Gastroesophageal sphincter (tissue), 4 donors: ENCODE data around the gene STARD10. TPM values are rescaled to one million over a fixed set of nuclear protein-coding genes. Genes with fewer than 3 reads are reported as not detected.

Source experiments
- ATAC-seq: fragments of 150-250 bp; one replicate; pipeline ENCODE4 v1.9.1; 2016; ENCODE audit warnings: mild to moderate bottlenecking, moderate library complexity
- H3K27ac ChIP-seq, 4 donors: fragments of 200-600 bp; sonication (generic) in 3 of 4; 1 replicate in 3 of 4; 2 replicates in 1 of 4; pipeline ENCODE4 v1.5.1; 2016 to 2019
- H3K27me3 ChIP-seq: fragments of 200-600 bp; sonication (generic); one replicate; pipeline ENCODE4 v1.5.1; 2019
- H3K36me3 ChIP-seq, 2 donors: fragments of 200-600 bp; sonication (generic); one replicate each; pipeline ENCODE4 v1.5.1; 2019; ENCODE audit warnings: control low read depth in 1 of 2
- H3K4me1 ChIP-seq, 3 donors: fragments of 200-600 bp; sonication (generic); 1 replicate in 2 of 3; 2 replicates in 1 of 3; pipeline ENCODE4 v1.5.1; 2016 to 2019; ENCODE audit warnings: control low read depth in 2 of 3
- H3K4me3 ChIP-seq, 2 donors: fragments of 200-600 bp; sonication (generic); one replicate each; pipeline ENCODE4 v1.5.1; 2019; ENCODE audit warnings: mild to moderate bottlenecking in 1 of 2, moderate library complexity in 1 of 2
- H3K9me3 ChIP-seq, 3 donors: fragments of 200-600 bp; sonication (generic); one replicate each; pipeline ENCODE4 v1.5.1; 2017 to 2019; ENCODE audit warnings: control low read depth in 2 of 3
- EP300 ChIP-seq: sonication (generic); formaldehyde crosslinking; IDR thresholded peaks from one replicate; pipeline ENCODE4 v1.6.1; 2017; ENCODE audit warnings: antibody characterized with exemption, mild to moderate bottlenecking
- POLR2A ChIP-seq, 2 donors: fragments of 450-650 bp; IDR thresholded peaks; one replicate each; pipeline ENCODE4 v1.6.1; 2017; ENCODE audit warnings: antibody characterized with exemption in 2 of 2, mild to moderate bottlenecking in 2 of 2, moderate library complexity in 1 of 2
- POLR2AphosphoS5 ChIP-seq: sonication (generic); formaldehyde crosslinking; IDR thresholded peaks from one replicate; pipeline ENCODE4 v1.6.1; 2017; ENCODE audit warnings: antibody characterized with exemption
- WGBS, 2 donors: methylation state at CpG; one replicate each; pipeline ENCODE4 v1.1.5; 2018; ENCODE audit warnings: low coverage in 1 of 2; 5-methylcytosine and 5-hydroxymethylcytosine counted together
- total RNA-seq, 4 donors: library from RNA; depleted of rRNA; stranded (reverse); fragments of >200 nt; gene quantifications; one replicate each; pipeline ENCODE4 v1.1.0, GENCODE V29; 2016
- TF ChIP-seq, protein P1 (sequence below), 4 experiments: fragments of 200-600 bp in 2 of 4; fragments of 450-650 bp in 2 of 4; sonication (generic) in 1 of 4; IDR thresholded peaks; one replicate each; pipeline ENCODE4 v1.5.1; 2017 to 2019; ENCODE audit warnings: antibody characterized with exemption in 4 of 4, mild to moderate bottlenecking in 2 of 4, moderate library complexity in 2 of 4

STARD10 gene
- total RNA-seq, 4 donors from 2014 or later: 35.8 to 56.6 (median 45.0) TPM

DNA sequence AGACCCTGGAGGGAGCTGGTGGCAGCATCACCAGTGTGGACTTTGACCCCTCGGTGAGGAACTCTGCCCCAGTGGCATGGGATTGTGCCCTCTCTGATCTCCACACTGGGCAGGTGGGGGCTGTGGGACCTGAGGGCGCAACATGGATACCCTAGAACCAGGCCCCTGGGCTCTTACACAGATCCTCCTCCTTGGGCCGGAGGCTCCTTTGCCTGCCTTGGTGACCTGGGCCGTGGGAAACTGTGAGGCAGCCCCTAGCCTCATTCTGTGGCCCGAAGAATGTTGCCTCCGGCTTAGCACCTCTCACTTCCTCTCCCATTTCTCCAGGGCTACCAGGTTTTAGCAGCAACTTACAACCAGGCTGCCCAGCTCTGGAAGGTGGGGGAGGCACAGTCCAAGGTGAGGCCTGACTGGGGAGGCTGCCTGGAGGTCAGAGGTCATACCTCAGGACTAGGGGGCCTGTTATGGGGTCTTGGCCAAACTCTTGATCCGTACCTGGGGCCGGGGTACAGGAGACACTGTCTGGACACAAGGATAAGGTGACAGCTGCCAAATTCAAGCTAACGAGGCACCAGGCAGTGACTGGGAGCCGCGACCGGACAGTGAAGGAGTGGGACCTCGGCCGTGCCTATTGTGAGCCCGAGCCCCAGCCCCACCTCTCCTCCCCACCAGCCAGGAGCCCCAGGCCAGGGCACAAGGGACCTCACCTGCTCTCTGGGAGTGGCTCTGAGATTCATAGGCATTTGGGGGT lies 32.5 kb upstream of the STARD10 start:
- TF ChIP-seq, protein P1, sequence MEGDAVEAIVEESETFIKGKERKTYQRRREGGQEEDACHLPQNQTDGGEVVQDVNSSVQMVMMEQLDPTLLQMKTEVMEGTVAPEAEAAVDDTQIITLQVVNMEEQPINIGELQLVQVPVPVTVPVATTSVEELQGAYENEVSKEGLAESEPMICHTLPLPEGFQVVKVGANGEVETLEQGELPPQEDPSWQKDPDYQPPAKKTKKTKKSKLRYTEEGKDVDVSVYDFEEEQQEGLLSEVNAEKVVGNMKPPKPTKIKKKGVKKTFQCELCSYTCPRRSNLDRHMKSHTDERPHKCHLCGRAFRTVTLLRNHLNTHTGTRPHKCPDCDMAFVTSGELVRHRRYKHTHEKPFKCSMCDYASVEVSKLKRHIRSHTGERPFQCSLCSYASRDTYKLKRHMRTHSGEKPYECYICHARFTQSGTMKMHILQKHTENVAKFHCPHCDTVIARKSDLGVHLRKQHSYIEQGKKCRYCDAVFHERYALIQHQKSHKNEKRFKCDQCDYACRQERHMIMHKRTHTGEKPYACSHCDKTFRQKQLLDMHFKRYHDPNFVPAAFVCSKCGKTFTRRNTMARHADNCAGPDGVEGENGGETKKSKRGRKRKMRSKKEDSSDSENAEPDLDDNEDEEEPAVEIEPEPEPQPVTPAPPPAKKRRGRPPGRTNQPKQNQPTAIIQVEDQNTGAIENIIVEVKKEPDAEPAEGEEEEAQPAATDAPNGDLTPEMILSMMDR (IDR thresholded peaks at IDR 0.05): no peak
- TF ChIP-seq POLR2A (IDR thresholded peaks at IDR 0.05) (no peak), POLR2AphosphoS5 (no peak)
- Histone ChIP-seq H3K4me1 (peaks cover 0 to 19% (median 3%) of the 10 kb centered on the region in 3 donors), H3K36me3 (peaks cover 0 to 19% of the 10 kb centered on the region in 2 donors), H3K27me3 (no peaks in the 10 kb centered on the region), H3K4me3 (no peak overlapping the region), H3K9me3 (no peaks in the 10 kb centered on the region), H3K27ac (peak overlapping the region in 1 of 4 donors; percentile 11)
- ATAC-seq: no peak
- 100% methylated on average over 3 of the region's 15 CpGs; no CpG with 5 or more reads in 1 of the 2 donors for whole genome bisulfite sequencing, 2 donors

DNA sequence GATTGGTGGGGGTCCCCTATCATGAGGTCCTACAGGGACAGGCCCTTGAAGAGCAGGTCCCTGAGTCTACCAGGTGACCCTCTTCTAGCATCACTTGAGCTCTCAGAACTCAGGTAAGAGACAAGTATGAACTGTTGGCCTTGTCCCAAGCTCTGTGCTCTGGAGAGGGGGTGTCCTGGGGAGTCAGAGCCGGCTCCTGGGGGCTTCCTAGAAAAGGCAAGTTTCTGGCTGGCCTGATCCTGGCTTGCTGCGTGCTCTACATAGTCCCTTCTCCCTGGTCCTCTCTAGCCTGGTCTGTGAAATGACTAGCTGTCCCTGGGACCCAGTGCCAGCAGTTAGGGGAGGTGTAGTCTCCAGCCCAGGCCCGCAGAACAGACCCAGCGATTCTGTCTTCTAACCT lies 31.8 kb upstream of the STARD10 start:
- WGBS, 2 donors: 20% methylated on average over 1 of the region's 4 CpGs; no CpG with 5 or more reads in 1 of the 2 donors
- H3K4me3 ChIP-seq: no peak overlapping the region
- H3K4me1 ChIP-seq: peaks cover 0 to 22% (median 6%) of the 10 kb centered on the region in 3 donors
- H3K27ac ChIP-seq: no peak overlapping the region
- TF ChIP-seq, protein P1 (IDR thresholded peaks at IDR 0.05): no peak
- TF ChIP-seq EP300 (no peak), POLR2A (IDR thresholded peaks at IDR 0.05) (no peak), POLR2AphosphoS5 (no peak)
- H3K27me3 ChIP-seq: no peaks in the 10 kb centered on the region
- no peaks in the 10 kb centered on the region for H3K9me3 ChIP-seq
- no peak for ATAC-seq
- peaks cover 0 to 20% of the 10 kb centered on the region in 2 donors for H3K36me3 ChIP-seq

DNA sequence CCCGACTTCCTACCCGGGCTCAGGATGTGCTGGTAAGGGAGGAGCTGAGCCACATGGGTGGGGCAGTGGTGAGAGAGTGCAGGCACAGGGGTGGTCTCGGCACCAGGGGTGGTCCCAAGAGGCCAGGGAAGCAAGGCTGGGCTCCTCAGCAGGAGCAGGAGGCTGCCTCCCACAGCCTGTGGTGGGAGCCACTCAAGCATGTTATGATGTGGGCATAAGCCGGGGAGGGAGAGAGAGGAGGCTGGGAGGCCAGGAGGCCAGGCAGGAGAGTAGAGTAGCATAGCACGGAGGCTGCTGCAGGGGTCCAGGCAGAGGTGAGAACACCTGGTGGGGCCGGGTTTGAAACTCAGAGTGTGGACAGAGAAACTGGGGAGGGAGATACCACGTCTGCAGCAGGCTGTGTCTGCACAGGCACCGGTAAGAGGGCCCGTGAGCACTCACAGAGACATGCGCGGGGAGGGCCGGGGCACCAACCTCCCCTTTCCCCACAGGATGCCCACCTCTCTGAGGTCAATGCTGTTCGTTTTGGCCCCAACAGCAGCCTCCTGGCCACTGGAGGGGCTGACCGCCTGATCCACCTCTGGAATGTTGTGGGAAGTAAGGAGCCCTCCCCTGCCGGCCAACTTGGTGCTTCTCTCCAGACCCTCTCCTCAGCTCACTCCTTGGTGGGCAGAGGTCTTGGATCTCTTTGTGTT lies 31.1 kb upstream of the STARD10 start:
- no peak for ATAC-seq
- H3K27ac ChIP-seq: no peak overlapping the region
- H3K4me3 ChIP-seq: no peak overlapping the region
- H3K36me3 ChIP-seq: peaks cover 0 to 23% of the 10 kb centered on the region in 2 donors
- no peaks in the 10 kb centered on the region for H3K27me3 ChIP-seq
- no peaks in the 10 kb centered on the region for H3K9me3 ChIP-seq
- H3K4me1 ChIP-seq: peaks cover 0 to 25% (median 6%) of the 10 kb centered on the region in 3 donors
- WGBS, 2 donors: 67 to 100% methylated on average over 1 to 6 of the region's 15 CpGs
- TF ChIP-seq, protein P1 (IDR thresholded peaks at IDR 0.05): no peak
- TF ChIP-seq EP300 (no peak), POLR2A (IDR thresholded peaks at IDR 0.05) (no peak), POLR2AphosphoS5 (no peak)

DNA sequence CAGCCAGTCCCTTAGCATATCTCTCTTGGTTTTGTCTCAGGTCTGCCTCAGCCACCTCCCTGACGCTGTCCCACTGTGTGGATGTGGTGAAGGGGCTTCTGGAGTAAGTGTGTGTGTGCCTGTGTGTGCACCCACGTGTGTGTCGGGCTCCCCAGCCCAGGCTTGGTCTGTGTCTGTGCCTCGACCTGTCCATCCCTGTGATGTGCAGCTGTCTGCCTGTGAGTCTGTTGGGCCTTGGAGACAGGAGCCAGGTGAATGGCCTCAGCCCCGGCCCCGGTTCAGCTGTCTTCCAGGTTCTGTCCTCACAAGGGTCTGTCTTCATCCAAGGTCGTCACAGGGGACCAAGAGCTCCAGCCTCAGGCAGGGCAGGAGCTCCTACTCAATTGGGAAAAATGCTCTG lies 30.2 kb upstream of the STARD10 start:
- H3K27ac ChIP-seq: peak overlapping the region in 2 of 4 donors; percentile 22 to 76
- TF ChIP-seq POLR2A (IDR thresholded peaks at IDR 0.05) (no peak), POLR2AphosphoS5 (no peak), EP300 (no peak)
- TF ChIP-seq, protein P1 (IDR thresholded peaks at IDR 0.05): no peak
- no peak overlapping the region for H3K4me3 ChIP-seq
- 100% methylated on average over 1 of the region's 7 CpGs; no CpG with 5 or more reads in 1 of the 2 donors for WGBS, 2 donors
- peaks cover 0 to 25% (median 6%) of the 10 kb centered on the region in 3 donors for H3K4me1 ChIP-seq
- no peak for ATAC-seq
- H3K27me3 ChIP-seq: no peaks in the 10 kb centered on the region
- H3K9me3 ChIP-seq: no peaks in the 10 kb centered on the region
- peaks cover 0 to 22% of the 10 kb centered on the region in 2 donors for H3K36me3 ChIP-seq
